ENCODE data around the gene SYNC. TPM values are rescaled to one million over a fixed set of nuclear protein-coding genes. Genes with fewer than 3 reads are reported as not detected.
A peak's percentile ranks its signal among the peaks of the same experiment; 100 is the strongest.
"Not testable (repeated sequence)": the region's sequence is repeated elsewhere in the genome, so short reads cannot be mapped to it uniquely, and the experiment has no call there.

Gene SYNC
- polyA plus RNA-seq, 3 donors, result 1.3 to 1.9 (median 1.7) TPM

DNA sequence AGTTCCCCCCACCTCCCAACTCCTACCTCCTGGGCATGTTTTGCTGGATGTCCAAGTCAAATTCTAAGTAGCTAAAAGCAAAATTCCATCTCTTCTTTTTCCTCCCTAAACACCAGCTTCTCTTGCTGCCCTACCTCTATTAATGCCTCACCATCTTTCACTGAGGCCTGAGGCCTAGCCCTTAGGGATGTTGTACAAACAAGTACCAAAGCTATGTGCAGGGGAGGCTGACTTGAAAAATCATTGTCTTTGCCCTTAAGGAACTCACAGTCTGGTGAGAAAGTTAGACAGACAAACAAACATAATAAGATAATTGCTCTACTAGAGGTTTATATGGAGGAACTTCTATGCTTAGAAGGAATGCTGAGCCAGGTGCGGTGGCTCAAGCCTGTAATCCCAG is 25.3 kb upstream of the SYNC start:
- no peak for DNase-seq

DNA sequence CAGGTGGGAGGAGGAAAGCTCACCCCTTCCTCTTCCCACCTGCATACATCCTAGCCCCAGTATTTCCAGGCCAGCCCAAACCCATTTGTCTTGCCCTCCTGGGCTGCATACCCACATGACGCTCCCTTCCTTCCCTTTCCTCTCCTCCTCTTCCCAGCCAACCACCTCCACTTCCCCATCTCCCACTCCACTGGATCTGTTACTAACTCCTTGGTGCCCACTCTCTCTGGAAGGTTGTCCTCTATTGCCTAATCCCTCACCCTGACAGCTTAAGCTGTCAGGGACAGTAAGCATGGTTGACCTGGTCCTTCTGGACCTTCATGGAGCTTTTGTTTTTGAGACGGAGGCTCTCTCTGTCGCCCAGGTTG is 23.0 kb upstream of the SYNC start:
- no peak for DNase-seq

DNA sequence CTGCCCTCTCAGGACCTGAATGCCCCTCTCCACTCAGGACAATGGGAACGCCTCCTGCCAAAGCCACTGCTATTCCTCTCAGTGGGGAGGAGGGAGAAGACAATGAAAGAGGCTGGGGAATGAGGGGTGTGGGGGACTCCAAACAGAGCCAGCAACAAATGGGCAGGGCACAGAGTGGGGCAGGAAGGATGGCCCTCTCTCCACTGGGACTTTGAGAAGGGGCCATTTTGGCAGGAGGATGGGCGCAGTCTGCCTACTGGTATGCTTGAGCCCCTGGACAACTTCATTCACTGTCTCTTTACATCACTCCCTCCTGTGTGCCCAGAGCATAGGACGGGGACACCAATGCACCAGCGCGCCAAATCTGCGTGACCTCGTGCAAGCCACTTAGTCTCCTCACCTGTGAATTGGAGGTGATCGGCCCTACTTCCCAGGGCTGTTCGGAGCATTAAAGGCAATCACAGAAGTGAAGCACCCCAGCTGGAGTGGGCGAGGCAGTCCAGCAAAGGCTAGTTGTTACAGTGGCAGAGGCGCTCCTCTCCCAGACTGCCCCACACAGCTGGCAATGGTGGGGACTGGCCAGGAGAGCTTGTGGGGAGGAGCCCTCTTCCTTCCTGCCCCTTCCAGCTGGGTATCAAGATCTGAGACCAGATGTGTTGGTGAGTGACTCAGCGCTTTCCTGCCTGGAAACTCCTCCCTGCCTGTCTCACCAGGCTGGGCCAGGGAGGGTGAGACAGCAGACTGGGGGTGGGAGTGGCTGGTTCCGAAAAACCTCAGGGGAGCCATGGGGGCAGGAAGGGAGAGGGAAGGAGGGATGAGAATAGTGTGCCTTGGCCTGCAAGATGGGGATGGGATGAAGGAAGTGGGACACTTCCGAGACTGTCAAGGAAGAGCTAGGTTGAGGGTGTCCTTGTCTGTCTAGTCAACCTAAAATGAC is 22.4 kb upstream of the SYNC start:
- no peak for DNase-seq

DNA sequence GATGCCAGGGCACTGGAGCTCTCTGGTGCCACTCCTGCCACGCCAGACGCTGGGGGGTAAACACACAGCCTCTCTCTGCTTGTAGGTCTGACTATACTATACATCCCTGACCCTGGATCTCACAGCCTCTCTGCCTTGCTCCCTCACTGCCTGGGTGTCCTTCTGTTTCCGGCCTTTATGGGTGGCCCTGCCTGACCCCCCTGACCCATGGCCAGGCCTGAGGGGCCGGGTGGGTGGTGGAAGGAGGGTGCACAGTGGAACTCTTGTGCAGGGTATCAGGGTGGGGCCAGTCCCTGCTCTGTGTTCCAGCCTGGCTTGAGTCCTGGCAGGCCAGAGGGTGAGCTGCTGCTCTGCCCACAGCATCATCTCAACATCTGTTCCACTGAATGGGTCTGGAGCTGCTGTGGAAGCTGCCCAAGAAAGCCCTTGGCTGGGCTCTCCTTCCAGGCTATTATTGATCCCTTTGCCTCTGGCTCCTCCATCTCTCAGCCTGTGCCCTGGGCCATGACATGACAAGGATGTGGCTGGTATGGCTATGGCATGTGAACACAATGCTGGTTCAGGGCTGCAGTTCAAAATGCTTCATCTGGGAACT is 17.2 kb upstream of the SYNC start:
- no peak for DNase-seq

DNA sequence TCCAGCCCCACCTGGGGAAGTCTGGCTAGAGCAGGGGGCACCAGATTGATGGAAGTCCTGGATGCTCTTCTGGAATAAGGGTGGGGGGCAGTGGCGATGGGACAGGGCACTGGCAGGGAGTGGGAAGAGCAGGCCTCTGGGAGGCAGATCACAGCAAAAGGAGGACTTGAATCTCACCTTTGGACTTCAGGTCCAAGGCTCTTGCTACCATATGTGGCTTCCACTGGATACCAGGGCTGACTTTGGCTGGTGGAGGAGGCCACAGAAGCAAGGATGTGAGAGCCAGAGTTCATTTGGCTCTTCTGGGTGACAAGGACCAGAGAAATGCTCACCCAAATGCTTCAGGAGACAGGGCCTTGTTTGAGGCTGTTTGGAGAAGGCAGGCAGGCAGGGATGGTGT is 16.0 kb upstream of the SYNC start:
- no peak for DNase-seq

DNA sequence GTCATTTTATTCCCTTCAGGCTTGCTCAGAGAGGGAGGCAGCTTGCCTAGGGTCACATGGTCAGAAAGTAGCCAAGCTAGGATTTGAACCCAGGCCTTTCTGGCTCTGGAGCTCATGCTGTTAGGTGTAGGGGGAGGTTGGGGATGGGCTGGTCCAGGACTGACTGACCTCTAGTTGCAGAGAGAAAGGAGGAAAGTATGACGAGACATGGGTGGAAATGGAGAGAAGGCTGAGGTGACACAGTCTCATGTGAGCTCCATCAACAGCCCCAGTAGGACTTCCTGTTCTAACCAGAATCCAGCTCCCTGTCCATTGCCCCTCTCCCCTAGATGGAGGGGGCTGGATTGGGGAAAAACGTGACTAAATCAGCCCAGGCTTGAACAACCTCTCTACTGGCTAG is 15.5 kb upstream of the SYNC start:
- no peak for DNase-seq

DNA sequence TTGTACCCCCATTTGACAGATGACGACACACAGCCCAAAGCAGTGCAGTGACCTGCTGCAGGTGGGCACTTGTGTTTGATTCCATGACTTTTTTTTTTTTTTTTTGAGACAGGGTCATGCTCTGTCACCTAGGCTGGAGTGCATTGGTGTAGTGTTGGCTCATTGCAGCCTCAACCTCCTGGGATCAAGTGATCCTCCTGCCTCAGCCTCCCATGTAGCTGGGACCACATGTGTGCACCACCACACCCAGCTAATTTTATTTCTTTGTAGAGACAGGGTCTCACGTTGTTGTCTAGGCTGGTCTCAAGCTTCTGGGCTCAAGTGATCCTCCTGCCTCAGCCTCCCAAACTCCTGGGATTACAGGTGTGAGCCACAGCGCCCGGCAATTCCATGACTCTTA is 14.9 kb upstream of the SYNC start:
- no peak for DNase-seq

DNA sequence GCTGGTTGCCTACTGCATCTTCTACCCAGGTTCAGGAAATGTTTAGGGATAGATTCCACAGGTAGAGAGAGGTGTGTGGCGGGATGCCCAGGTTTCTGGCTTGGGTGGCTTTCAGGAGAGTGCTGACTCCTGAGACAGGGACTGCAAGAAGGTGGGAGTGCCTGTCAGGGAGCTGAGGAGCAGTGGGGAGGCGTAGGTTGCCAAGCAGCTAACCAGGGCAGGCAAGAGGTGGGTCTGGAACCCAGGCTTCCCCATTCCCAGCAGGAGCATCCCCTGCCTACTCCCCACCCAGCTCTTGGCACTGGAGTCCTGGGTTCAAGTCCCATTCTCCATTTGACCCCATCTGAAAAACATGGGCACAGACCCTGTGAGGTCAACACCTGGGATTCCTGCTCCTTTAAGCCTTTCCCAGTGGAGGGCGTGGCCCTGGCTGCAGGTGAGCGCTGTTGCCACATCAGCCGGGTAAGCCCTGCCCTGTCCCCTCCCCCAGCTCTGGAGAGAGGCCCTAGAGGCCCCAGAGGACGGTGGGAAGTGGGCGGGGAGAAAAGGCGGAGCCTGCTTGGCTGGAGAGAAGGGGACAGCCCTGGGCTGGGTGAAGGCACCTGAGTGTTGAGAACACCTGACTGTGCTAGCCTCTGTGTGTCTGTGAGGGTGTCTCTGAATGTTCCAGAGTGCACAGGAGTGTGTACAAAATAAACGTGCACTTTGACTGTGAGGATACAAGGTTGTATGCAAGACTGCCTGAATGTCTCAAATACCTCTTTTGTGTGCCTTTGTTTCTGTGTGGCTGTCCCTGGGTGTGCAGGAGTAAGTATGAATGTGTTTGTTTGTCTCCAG is 14.0 kb upstream of the SYNC start:
- DNase-seq, result peak; percentile 87

DNA sequence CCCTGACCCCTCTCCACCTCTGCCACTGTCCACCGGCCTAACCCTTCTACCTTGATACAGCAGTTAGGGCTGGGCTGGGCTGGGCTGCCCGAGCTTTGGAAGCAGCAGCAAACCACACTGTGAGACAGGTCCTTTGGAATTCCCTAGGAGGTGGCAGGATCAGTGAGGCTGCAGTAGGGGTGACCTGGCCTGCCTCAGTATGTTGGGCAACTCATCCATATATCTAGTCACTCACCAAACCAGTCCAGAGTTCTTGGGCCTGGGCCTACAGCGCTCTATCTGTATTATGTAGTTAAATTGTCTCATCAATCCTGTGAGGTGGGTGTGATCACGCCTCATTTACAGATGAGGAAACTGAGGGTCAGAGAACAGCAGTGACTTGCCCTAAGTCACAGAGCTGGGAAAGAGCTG is 13.3 kb upstream of the SYNC start:
- no peak for DNase-seq

DNA sequence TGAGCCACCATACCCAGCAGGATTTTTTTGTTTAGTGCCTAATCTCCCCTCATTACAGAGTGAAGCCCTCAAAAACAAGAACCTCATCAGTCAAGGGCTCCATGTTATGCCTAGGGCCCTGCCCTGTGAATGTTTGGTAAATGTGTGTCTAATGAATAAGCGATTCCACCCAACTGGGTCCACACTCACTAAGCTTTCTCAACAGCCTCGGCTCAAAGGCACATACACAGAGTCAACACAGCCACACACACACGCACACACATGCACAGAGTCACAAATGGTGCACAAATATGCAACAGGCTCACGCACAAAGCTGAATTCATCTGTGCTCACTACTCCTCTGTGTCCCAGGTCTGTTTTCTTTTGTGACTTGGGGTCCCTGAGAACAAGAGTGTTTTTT is 11.7 kb upstream of the SYNC start:
- no peak for DNase-seq

DNA sequence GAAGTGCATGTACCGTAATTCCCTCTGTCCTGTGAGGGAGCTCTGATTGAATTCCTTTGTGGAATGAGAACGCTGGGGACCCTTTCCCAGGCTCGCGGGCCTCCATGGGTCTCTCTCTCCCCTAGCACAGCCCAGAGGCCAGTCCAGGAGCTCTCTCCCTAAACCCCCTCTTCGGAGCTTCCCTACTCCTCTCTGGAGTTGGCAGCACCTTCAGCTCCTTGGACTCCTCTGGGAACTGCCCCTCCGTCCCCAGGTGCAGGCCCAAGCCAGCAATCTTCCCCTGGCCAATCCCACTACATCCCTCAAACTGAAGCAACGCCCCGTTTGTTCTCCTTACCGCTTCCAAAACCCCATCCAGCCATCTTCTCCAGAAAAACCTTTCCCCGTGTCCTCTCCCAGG is 10.5 kb upstream of the SYNC start:
- no peak for DNase-seq

DNA sequence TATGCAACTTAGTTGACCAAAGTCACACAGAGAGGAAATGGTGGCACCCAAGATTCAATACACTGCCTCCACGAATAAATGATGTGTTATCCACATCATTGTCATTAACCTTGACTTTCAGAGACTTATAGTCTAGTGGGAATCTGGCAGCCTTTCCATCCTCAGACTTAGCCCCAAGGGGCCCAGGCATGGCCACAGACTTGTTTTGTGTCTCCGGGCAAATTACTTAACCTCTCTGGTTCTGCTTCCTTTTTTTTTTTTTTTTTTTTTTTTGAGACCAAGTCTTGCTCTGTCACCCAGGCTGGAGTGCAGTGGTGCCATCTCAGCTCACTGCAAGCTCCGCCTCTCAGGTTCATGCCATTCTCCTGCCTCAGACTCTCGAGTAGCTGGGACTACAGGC is 8.7 kb upstream of the SYNC start:
- not testable (repeated sequence) for DNase-seq

DNA sequence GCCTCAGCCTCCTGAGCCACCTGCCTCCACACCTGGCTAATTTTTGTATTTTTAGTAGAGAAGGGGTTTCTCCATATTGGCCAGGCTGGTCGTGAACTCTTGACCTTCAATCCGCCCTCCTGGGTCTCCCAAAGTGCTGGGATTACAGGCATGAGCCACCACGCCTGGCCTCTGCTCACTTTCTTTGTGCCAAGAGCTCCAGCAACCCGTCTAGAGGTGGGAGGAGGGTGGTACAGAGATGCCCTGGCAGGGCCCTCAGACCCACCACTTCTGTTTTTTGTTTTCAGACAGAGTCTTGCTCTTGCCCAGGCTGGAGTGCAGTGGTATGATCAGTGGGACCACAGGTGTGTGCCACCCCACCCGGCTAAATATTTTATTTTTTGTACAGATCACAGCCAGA is 6.9 kb upstream of the SYNC start:
- DNase-seq, result no peak

DNA sequence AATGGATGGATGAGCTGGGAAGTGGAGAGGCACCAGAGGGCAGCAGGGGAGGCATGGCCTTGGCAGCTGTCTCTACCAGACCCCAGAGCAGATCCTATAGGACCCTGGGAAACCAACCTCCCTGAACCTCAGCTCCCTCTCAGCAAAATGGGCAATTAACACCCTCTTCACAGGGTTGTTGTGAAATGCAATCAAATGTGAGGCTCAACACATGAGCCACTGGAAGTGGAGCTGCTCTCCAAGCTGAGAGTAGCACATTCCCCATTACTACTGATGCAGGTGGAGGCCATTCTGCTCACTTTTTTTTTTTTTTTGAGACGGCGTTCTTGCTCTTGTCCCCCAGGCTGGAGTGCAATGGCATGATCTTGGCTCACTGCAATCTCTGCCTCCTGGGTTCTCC is 6.5 kb upstream of the SYNC start:
- DNase-seq, result no peak

DNA sequence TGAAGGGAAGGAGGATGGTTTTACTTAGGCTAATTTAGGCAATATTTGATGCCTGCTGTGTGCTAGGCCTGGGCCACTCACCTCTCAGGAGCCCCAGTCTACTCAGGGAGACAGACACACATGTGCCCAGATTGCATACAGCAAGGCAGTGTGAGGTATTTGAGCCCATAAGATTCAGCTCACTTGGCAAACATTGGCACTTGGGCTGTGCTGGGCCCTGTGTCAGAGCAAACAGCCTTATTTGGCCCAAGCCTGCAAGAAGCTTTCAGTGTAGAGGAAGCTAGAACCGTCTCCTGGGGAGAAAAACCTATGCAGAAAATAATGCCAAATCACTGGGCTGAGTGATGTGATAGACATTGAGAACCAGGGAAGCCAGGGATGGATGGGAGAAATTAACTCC is 3.9 kb upstream of the SYNC start:
- no peak for DNase-seq

DNA sequence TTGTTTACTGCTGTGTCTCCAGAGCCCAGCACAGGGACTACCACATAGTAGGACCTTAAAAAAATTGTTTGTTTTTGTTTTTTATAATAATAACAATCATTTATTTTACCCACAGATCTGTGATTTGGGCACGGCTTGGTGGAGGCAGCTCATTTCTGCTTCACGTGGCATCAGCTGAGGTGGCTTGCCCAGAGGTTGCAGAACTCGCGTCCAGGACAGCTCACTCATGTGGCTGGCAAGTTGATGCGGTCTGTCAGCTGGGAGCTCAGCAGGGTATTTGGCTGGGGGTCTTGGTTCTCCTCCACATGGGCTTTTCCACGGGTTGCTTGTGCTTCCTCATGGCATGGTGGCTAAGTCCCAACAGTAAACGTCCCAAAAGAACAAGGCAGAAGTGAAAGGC is 2.9 kb upstream of the SYNC start:
- no peak for DNase-seq

DNA sequence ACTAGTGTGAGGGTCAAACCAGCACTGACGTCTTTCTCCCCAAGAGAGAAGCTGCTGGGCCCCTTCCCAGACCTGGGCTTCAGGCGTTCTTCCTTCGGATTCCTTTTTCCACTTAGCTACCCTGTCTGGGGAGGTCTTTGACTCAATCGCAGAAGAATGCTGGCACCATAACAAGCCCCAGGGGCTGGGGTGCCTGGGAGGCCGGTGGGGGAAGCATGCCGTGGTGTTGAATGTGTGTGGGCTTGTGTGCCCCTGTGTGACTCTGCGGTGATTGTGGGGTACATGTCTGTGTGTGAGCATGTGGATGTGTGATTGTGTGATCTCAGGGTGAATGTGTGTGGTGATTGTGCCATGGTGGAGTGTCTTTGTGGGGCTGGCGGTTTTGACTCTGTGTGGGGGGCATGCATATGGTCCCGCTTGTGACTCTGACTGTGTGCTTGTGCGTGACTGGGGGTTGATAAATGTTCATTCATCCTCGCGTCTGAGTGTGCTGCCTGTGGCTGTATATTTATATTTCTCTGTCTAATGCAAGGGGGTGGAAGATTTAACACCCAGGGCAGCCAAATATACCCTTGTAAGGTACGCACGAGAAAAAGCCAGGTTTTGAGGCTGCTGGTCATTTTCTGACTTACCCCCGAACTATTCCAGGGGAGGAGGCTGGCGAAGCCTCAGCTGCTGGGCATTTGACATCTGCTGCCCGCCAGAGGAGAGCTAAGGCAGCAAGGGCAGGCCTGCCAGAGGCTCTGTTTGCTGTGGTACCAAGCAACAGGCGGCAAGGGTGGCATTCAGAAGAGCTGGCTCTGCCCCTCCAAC is 1.1 kb upstream of the SYNC start:
- DNase-seq, result no peak

DNA sequence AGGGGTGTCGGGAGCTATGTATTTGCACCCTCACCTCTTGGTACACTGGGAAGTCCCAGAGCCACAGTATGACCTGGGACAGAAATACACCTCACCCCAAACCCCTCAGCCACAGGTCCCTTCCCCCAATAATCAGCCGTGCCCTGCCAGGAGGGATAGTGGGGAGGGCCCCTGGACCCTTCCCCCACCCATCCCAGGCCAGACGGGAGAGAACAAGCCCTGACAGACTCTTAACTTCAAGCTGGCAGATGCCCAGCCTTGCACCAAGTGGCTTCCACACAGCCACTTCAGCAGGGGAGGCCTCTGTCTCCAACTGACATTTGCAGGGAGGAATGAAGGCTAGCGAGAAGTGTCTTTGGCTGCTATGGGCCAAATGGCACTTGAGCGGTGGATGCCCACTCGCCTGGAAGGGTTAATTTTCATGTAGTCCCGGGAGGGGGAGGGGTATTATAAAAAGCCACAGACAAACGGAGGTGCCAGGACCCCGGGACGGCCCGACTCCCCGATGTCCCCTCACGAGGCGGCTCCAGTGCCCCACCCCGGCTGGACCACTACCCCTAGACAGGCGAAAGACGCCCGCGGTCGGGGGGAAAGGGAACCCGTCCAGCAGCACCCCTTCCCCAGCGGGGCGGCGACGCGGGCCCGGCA is 495 bp downstream of the SYNC start:
- no peak for DNase-seq

DNA sequence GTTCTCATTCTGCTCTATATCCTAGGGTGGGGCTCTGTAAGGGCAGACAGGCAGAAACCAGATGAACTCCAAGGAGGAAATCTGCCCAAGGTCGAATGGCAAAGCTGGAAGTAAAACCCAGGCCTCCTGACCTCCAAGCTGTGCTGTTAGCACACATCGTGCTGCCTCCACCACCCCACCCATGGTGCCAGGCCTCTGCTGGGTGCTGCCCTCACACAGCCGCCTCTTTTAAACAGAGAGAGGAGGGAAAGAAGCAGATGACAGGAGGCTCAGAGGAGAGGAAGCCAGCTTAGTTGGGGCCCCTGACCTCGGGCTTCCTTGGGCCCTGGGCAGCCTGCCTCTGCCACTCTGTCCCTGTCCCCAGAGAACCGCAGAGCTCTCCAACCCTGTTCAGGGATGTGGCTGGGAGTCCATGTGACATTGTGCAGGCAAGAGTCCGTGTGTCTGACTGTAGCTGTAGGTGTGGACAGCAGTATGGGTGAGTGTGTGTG is 1.1 kb downstream of the SYNC start:
- no peak for DNase-seq

DNA sequence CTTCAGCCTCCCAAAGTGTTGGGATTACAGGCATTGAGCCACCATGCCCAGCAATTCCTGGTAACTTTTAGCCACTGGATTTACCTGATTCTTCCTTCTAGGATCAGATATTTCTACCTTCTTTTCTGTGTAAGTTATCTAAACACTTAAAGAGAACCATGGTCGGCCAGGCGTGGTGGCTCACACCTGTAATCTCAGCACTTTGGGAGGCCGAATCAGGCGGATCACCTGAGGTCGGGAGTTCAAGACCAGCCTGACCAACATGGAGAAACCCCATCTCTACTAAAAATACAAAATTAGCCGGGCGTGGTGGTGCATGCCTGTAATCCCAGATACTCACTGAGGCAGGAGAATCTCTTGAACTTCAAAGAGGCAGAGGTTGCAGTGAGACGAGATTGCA is 5.6 kb downstream of the SYNC start:
- not testable (repeated sequence) for DNase-seq

DNA sequence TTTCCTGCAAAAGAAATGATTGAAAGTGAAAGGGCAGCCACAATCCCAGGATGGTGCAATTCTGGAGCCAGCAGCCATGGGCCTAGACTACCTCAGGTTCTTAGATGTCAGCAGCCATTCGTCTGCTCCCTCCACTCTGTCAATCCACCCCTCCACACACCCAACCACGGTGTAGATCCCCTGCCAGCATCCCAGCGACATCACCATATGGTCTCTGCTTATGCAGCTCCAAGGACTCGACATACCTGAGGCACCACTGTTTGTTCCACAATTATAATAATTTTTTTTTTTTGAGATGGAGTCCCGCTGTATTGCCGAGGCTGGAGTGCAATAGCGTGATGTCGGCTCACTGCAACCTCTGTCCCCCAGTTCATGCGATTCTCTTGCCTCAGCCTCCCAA is 6.5 kb downstream of the SYNC start:
- DNase-seq, result no peak
